ENCODE data around the gene TCN2.

DNA sequence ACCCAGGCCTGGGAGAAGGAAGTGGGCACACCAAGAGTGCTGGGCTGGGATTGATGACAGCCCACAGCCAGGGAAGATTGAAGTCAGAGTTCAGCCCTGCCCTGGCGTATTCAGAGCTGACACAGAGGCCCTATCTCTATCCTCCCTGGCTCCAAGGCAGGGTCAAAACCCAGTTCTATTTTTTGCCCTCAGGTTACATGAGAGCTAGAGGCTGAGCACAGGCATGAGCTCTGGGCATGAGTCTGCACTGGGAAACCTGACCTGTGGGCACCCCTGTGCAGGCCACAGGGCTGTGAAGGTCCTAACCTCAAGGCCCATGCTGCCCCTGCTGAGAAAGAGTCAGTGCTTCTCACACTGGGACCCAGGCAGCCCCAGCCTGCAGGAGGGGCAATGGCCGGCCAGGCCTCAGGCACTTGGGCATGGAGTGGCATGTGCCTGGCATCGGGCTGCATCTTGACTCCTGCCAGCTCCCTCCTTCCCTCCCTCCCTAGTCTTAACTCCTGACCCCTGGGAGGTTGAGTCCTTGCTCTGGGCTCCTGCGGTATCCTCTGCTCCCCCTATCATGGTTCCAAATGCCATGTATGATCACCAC, 34.0 kb downstream of the TCN2 start:
- TF ChIP-seq, protein P1, sequence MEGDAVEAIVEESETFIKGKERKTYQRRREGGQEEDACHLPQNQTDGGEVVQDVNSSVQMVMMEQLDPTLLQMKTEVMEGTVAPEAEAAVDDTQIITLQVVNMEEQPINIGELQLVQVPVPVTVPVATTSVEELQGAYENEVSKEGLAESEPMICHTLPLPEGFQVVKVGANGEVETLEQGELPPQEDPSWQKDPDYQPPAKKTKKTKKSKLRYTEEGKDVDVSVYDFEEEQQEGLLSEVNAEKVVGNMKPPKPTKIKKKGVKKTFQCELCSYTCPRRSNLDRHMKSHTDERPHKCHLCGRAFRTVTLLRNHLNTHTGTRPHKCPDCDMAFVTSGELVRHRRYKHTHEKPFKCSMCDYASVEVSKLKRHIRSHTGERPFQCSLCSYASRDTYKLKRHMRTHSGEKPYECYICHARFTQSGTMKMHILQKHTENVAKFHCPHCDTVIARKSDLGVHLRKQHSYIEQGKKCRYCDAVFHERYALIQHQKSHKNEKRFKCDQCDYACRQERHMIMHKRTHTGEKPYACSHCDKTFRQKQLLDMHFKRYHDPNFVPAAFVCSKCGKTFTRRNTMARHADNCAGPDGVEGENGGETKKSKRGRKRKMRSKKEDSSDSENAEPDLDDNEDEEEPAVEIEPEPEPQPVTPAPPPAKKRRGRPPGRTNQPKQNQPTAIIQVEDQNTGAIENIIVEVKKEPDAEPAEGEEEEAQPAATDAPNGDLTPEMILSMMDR (IDR thresholded peaks at IDR 0.05): no peak
- no peak for TF ChIP-seq POLR2A (IDR thresholded peaks at IDR 0.05)

All from tibial nerve (tissue), 3 donors.